NCI-H1092 treated with DMSO at 0.1 percent for 48 hours (cell line): Measurements from ENCODE around the gene SLC6A19.

Source experiments
- DNase-seq: peaks from one replicate; lab custom pipeline; 2025; lab: John Stamatoyannopoulos, UW

Gene SLC6A19

DNA sequence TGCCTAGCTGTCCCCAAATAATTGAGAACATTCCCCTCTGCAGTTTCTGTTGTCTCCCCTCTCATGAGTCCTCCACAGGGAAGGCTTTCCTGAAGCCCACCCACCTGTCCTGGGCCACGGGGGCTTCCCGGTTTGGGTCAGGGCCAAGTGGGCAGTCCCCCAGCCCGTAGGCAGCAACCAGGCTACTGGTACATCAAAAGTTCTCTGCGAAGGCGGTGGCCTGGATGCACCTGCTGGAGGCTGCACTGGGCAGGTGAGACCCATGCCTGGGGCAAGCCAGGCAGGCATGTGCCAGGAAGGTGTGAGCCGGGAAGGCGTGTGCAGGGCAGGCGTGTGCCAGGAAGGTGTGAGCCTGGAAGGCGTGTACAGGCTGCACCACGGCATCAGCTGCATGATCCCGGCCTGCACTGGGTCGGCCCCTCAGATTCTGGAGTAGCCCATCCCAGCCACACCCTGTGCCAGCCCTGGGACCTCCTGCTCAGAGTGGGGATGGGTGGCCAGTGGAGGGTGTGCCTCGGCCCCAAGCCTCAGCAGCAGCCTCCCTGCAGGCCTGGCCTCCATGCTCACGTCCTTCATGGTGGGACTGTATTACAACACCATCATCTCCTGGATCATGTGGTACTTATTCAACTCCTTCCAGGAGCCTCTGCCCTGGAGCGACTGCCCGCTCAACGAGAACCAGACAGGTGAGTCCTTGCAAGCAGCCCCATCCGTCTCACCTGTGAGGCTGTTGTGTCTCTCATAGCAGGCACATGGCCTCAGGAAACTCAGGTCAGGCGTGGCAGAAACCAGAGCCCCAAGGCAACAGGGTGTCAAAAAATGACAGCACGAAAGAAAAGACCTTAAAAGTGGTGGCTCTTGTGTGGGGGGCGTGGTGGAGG is 8.7 kb downstream of the SLC6A19 start:
- DNase-seq = no peak

GRCh38 chr5:1210832-1211251 is 9.4 kb downstream of the SLC6A19 start:
- no peak for DNase-seq

GRCh38 chr5:1211701-1212100 is 10.3 kb downstream of the SLC6A19 start:
- DNase-seq = no peak

DNA sequence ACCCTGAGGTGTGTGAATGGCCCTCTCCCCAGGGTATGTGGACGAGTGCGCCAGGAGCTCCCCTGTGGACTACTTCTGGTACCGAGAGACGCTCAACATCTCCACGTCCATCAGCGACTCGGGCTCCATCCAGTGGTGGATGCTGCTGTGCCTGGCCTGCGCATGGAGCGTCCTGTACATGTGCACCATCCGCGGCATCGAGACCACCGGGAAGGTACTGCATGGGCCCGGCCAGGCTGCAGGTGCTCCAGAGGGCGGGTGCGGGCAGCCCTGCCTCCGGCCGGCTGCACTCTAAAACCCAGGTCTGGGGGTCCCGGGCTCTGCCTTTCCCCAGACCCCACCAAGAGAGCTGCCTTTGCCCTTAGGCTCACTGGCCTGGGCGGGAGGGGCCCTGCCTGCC is 10.9 kb downstream of the SLC6A19 start:
- DNase-seq = no peak

DNA sequence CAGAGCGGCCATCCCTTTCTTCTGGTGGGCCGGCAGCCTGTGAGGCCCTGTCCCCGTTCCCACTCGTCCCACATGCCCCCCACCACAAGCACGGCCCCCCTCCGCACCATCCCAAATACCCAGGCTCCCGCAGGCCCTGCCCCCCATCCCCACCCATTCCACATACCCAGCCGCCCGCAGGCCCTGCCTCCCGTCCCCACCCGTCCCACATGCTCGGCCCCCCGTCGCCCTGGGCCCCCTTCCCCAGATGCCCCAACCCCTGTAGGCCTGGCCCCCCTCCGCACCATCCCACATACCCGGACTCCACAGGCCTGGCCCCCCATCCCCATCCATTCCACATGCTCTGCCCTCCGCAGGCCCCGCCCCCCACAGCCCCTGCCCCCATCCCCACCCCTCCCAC is 11.5 kb downstream of the SLC6A19 start:
- DNase-seq = no peak

DNA sequence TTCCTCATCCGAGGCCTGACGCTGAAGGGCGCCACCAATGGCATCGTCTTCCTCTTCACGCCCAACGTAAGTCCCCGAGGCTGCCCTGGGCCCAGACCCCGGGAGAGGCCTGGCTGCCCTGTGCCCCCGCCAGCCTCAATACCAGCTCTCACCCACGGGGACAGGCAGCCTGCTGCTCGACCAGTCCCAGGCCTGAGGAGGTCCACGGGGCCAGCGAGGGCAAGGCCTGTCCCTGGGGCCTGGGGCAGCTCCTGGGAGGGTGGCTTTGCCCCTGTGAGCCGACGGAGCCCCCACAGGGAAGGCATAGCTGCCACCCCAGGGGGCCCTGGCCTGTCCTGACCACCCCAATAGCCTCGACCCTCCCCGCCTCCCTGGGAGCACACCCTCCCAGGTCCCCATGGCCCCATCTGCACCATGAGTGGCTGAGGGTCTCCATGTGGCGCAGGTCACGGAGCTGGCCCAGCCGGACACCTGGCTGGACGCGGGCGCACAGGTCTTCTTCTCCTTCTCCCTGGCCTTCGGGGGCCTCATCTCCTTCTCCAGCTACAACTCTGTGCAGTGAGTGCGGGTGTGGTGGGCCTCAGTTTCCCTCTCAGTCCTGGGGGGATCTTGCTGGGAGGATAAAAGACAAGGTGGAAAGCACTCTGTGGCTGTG is 12.2 kb downstream of the SLC6A19 start:
- no peak for DNase-seq

DNA sequence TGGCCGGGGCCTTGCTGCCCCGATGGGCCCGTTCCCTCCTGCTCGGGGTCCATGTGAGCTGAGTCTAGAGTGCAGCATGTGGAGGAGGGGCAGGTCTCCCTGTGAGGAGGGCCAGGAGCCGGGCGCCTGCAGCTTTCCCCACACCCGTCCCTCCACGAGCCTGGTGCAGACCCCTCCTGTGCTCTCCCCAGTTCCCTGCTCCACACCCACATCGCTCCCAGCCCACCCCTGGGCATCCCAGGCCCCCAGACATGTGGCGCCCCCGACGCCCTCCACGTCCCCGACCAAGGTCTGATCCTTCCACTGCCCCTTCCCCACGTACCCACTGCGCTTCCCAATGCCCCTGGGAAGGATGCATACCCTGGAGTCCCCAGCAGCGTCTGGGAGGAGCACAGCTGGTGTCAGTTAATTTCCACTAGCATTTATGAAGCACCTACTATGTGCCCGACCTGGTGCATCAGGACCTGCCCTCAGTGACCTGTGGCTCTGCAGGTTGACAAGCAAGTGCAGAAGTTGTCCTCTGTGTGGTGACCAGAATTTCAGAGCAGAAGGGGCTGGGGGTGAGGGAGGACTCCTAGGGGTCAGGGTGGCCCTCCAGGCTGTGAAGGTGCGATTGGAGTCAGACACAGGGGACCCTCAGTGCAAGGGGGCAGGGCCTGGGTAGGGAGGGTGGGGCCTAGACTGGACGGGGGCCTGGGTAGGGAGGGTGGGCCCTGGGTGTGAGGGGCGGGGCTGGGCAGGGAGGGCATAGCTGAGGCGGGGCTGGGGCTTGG is 13.0 kb downstream of the SLC6A19 start:
- no peak for DNase-seq

- no peak for DNase-seq
These were observed 13.5 kb downstream of the SLC6A19 start for GRCh38 chr5:1214936-1215220.

DNA sequence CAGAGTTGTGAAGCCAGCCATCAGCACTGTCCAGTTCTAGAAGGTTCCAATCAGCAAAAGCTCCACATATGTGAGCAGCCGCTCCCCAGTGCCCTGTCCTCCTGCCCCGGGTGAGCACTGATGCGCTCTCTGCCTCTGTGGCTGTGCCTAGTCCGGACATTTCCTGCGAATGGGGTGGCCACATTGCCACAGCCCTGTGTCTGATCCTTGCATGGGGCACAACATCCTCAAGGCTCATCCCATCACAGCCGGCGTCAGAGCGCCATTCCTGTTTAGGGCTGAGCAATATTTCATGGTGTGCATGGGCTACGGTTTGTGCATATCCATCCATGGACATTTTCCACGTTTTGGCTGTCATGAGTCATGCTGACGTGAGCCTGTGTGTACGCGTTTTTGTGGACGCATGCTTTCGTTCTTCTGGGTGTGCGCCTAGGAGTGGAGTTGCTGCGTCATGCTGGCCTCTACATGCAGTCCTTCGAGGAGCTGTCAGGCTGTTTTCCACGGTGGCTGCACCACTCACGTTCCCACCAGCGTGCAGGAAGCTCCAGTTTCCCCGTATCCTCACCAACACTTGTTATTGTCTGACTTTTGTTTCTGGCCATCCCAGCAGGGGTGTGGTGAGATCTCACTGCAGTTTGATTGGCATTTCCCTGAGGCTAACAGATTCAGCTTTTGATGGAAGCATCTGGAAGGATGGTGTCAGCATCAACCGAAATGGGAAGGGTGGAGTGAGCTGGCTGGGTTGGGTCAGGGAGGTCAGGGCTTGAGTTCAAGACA is 14.1 kb downstream of the SLC6A19 start:
- no peak for DNase-seq

DNA sequence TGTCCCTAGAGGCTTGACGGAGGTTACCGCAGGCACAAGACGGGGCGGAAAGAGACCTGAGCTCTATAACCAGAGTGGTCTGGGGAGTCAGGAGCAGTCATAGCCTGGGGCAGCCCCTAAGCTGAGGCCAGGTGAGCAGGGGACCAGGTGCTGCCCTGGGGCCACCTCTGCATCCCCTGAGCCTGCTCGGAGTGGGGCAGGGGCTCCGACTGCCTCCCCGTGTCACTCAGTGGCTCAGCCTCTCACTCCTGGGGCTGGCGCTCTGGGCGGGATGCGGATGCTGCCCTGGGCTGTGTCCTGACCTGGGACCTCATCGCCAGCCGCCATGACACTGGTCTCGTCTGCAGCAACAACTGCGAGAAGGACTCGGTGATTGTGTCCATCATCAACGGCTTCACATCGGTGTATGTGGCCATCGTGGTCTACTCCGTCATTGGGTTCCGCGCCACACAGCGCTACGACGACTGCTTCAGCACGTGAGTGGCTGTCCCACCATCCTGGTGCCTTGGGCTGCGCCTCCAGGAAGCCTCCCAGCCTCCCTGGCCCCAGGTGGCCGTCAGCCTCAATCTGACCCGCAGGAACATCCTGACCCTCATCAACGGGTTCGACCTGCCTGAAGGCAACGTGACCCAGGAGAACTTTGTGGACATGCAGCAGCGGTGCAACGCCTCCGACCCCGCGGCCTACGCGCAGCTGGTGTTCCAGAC is 15.0 kb downstream of the SLC6A19 start:
- DNase-seq = no peak

DNA sequence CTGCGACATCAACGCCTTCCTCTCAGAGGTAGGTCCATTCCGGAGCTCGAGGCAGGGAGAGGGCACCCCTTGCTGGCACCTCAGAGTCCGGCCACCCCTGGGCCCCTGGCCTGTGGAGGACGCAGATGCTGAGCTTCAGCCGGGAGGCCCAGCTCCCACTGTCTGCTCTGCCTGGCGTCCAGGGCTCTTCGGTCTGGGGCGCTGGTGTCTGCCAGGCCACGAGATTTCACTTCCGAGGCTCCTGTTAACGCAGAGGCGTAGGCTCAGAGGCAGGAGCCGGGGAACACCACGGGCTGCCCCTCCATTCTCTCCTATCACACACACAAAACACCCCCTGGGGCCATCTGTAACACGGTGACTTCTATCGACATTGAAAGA is 15.5 kb downstream of the SLC6A19 start:
- no peak for DNase-seq

- DNase-seq = no peak
These were observed 16.3 kb downstream of the SLC6A19 start for GRCh38 chr5:1217596-1218206.

DNA sequence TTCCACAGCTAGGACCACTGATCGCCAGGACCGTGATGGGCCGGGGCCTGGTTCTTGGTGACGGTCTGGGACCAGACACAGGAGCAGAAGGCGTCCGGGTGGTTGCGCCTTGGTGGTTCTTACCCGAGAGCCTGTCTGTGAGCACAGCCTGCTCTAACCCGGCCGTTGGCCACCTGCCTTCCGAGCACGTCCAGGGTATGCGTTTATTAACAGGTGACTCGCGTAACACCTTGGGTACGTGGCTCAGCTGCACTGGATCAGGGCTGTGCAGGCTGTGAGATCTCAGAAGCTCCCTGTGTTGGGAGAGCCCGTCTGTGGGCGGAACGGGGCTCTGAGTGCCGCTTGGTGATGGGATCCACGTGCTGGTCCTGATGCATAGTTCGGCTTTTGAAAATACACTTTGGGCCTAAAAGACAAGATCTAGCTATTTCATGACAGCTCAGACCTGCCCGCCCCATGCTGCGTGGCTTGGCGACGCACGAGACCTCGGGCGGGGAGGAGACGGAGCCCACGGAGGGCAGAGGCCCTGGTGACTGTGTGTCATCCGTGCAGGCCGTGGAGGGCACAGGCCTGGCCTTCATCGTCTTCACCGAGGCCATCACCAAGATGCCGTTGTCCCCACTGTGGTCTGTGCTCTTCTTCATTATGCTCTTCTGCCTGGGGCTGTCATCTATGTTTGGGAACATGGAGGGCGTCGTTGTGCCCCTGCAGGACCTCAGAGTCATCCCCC is 17.1 kb downstream of the SLC6A19 start:
- no peak for DNase-seq

- DNase-seq = no peak
These were observed 17.8 kb downstream of the SLC6A19 start for GRCh38 chr5:1219098-1219767.

- DNase-seq = no peak
These were observed 18.3 kb downstream of the SLC6A19 start for GRCh38 chr5:1219768-1220100.

DNA sequence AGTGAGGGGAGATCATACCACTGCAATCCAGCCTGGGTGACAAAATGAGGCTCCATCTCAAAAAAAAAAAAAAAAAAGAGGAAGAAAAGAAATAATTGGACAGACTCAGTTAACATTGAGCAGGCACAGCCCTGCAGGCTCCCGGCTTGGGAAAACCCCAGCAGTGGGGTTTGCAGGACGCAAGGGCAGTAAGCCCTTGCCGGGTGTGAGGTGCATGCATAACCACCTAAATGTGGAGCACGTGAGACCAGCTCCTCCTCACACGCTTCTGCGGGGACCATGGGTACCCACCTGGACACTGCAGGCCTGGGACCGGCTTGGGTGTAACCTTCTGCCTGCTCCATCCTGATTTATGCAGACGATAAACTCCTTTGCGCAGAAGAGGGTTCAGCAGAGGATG is 19.0 kb downstream of the SLC6A19 start:
- no peak for DNase-seq

DNA sequence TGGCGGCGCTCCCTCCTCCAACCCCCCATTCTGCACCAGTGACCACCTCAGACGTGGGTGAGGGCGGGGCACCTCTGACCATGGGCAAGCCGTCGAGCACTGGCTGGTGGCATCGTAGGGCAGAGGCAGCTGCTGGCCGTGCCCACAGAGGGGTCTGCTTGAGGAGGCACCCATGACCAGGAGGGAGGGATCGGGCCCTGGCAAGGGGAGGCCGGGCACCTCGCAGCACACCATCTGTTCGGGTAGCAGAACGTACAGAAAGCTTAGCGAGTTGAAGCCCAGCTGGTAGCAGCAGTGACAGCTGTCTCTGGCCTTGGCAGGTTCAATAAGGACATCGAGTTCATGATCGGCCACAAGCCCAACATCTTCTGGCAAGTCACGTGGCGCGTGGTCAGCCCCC is 19.4 kb downstream of the SLC6A19 start:
- DNase-seq = no peak

DNA sequence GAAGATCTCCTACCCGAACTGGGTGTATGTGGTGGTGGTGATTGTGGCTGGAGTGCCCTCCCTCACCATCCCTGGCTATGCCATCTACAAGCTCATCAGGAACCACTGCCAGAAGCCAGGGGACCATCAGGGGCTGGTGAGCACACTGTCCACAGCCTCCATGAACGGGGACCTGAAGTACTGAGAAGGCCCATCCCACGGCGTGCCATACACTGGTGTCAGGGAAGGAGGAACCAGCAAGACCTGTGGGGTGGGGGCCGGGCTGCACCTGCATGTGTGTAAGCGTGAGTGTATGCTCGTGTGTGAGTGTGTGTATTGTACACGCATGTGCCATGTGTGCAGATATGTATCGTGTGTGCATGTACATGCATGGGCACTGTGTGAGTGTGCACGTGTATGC is 20.3 kb downstream of the SLC6A19 start:
- no peak for DNase-seq

- DNase-seq = no peak
These were observed 20.8 kb downstream of the SLC6A19 start for GRCh38 chr5:1222147-1222546.

- DNase-seq = no peak
These were observed 21.4 kb downstream of the SLC6A19 start for GRCh38 chr5:1222621-1223277.
